NCI-H1092 (cell line): Measurements from ENCODE around the gene NR4A3.
A peak's percentile ranks its signal among the peaks of the same experiment; 100 is the strongest.
"Not testable (repeated sequence)": the region's sequence is repeated elsewhere in the genome, so short reads cannot be mapped to it uniquely, and the experiment has no call there.

Experiments
- DNase-seq: peaks from one replicate; lab custom pipeline; 2025; lab: John Stamatoyannopoulos, UW

NR4A3 gene

GRCh38 chr9:99821396-99822108 lies at the start of gene NR4A3:
TSS of gene NR4A3 (plus strand) at chr9:99821885. CDS start at chr9:99828043, 6,158 bp downstream.
- DNase-seq = peak; percentile 84

GRCh38 chr9:99773468-99774138 lies 48.1 kb upstream of the NR4A3 start:
- no peak for DNase-seq

- no peak for DNase-seq
Measured at GRCh38 chr9:99778308-99778707, 43.4 kb upstream of the NR4A3 start.

- no peak for DNase-seq
Measured at GRCh38 chr9:99778836-99779235, 42.8 kb upstream of the NR4A3 start.

GRCh38 chr9:99779277-99779676 lies 42.4 kb upstream of the NR4A3 start:
- no peak for DNase-seq

GRCh38 chr9:99782349-99782748 lies 39.3 kb upstream of the NR4A3 start:
- DNase-seq = not testable (repeated sequence)

- no peak for DNase-seq
Measured at GRCh38 chr9:99782962-99783718, 38.5 kb upstream of the NR4A3 start.

- DNase-seq = no peak
Measured at GRCh38 chr9:99783799-99784198, 37.9 kb upstream of the NR4A3 start.

- no peak for DNase-seq
Measured at GRCh38 chr9:99785010-99785590, 36.6 kb upstream of the NR4A3 start.

- DNase-seq = no peak
Measured at GRCh38 chr9:99787556-99787955, 34.1 kb upstream of the NR4A3 start.

GRCh38 chr9:99793528-99793927 lies 28.2 kb upstream of the NR4A3 start:
- no peak for DNase-seq

- no peak for DNase-seq
Measured at GRCh38 chr9:99796231-99796630, 25.5 kb upstream of the NR4A3 start.

GRCh38 chr9:99801775-99802174 lies 19.9 kb upstream of the NR4A3 start:
- DNase-seq = no peak

GRCh38 chr9:99803694-99804093 lies 18.0 kb upstream of the NR4A3 start:
- DNase-seq = no peak

- DNase-seq = peak; percentile 24
Measured at GRCh38 chr9:99807276-99807852, 14.3 kb upstream of the NR4A3 start.

- DNase-seq = no peak
Measured at GRCh38 chr9:99807956-99808355, 13.7 kb upstream of the NR4A3 start.

- no peak for DNase-seq
Measured at GRCh38 chr9:99808454-99808853, 13.2 kb upstream of the NR4A3 start.

GRCh38 chr9:99809586-99810319 lies 11.9 kb upstream of the NR4A3 start:
- DNase-seq = no peak

GRCh38 chr9:99811172-99811571 lies 10.5 kb upstream of the NR4A3 start:
- DNase-seq = no peak

- DNase-seq = no peak
Measured at GRCh38 chr9:99811598-99812383, 9.9 kb upstream of the NR4A3 start.

- DNase-seq = no peak
Measured at GRCh38 chr9:99813739-99814138, 7.9 kb upstream of the NR4A3 start.
